GM21381 (cell line): ENCODE measurements around the gene TACC3.

Experiments
- ATAC-seq: cut with Tn5 transposase; IDR thresholded peaks from one replicate; pipeline ENCODE4 v1.9.1; 2021; ENCODE audit warnings: mild to moderate bottlenecking, moderate library complexity; ENCODE audit not compliant: unreplicated experiment

The TACC3 gene

DNA sequence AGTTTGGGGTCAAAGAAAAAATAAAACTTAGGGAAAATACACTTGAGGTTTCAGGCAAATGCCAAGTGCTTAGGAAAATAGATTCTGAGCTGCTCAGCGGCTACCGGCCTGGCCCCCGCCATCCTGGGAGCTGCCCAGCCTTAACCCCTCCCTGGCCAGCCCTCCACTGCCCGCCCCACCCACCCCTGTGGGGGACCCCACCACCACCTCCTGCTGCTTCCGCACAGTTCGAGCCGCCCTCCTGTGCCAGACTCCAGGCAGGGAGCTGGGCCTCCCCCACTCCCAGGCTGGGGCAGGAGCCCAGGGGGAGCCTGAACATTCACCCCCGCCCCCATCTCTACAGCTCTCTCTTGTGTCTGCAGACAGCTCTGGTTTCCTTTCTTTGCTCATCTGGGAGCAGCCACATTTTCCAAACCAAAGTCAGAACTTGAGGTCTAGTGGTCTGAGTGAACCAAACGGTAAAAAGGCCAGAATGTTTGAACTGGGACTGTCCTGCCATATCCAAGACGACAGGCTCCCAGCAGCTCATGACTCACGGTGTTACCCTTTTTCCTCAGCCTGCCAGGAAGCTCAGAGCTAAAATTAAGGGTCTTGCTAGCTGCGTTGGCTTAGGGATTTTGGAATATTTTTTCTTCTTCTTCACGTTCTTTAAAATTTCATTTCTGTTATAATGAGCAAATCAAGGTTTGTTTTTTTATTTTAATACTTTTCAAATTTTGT, 67.1 kb downstream of the TACC3 start:
- ATAC-seq, result no peak

DNA sequence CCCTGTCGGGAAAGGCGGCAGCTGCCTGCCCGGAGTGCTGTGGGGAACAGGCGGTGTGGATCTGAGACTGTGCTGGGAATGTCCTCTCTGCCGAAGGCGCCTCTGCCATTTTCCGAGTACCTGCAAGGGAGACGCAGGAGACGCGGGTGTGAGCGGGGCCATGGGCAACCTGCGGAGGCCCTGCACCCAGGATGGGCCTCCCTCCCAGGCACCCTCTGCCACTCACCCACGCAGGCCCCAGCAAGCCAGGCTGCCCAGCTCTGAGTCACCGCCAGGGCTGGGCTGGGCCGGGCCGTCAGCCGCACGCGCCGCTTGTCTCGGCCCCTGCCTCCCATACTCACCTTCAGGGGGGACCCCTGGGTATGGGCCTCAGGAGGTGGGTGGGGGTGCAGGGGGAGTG, 68.2 kb downstream of the TACC3 start:
- ATAC-seq, result no peak

DNA sequence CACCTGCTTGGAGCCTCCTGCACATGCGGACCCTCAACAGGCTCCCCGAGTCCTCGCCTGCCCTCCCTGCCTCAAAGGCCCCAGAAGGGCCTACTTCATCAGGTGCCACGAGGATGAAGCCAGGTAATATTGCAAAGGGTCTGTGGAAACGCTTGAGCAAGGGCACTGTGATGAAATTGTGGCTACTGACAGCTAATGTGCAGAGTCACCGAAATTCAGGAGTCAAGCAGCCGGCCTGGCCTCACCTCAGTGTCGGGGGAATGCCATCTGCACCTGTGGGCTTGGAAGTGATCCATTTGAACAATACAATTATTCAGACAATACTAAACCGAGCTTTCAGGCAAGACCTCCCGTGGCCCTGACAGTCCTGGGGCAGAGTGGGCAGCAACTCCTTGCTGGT, 68.7 kb downstream of the TACC3 start:
- ATAC-seq, result no peak

DNA sequence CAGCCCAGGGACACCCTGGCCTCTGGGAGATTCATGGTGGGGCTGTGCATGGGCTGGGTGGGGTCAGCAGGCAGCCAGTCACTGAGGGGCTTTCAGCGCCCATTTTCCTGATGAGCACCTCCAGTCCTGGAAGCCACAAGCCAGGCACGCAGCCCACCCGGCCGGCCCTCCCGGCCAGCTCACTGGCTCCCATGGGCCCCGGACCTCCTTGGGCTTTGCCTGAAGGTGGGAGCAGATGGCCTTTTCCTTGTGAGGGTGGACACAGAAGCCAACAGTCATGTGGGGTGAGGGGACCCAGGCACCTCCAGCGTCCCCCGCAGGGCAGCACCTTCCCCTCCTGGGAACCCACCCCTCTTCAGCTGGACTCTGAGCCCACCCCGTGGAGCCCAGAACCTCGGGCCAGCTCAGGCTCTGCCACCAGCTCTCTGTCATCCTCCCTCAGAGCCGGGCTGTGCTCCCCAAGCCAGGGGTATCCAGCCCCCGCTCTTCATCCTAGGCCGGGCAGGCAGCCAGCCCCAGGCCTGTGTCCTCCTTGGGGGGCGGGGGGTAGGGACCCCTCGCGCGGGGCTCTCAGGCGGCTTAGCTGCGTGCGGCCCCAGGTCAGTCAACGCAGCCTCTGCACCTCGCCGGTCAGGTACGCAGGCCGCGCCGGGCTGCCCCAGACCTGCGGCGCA, 71.0 kb downstream of the TACC3 start:
- ATAC-seq, result no peak

DNA sequence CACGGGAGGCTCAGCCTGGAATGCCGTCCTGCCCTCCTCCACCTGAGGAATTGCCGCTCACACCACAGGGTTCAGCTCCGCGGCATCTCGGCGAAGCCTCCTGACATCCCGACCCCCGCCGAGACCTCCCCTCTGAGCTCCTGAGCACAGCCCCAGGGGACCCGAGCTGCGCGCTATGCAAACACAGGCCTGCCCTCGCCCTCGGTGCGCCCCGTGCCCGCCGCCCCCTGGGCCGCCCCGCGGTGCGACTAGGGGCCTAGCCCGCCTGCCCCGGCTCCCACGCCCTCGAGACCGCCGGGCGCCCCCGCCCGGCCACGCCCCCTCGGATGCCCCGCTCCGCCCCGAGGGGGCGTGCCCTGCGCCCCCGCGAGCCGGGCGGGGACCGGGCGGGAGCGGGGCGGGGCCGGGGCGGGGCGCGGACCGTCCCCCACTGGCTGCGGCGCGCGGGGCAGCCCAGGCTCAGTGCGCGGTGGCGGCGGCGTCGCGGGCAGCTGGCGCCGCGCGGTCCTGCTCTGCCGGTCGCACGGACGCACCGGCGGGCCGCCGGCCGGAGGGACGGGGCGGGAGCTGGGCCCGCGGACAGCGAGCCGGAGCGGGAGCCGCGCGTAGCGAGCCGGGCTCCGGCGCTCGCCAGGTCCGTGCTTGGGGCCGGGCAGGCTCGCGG, 71.6 kb downstream of the TACC3 start, which contains the start of gene FGFR3:
Gene FGFR3 (plus strand): TSS at position 462 of the 664 bp plus-strand sequence. CDS start 642 bp downstream, outside the sequence.
- ATAC-seq, result no peak

DNA sequence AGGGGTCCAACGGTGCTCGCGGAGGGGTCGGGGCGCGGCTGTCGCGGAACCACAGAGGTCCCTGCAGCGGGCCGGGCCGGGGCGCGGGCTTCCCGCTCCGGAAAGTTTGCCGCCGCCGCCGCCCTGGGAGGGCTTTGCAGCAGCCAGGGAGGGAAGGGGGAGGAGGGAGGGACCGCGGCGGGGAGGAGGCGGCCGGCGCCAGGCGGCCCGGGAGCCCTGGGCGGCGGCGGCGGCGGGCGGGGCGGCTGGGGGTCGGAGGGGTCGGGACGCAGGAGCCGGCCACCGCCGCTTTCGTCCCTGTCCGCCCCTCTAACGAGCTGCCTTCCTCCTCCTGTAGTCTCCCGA, 72.1 kb downstream of the TACC3 start:
- ATAC-seq, result no peak

DNA sequence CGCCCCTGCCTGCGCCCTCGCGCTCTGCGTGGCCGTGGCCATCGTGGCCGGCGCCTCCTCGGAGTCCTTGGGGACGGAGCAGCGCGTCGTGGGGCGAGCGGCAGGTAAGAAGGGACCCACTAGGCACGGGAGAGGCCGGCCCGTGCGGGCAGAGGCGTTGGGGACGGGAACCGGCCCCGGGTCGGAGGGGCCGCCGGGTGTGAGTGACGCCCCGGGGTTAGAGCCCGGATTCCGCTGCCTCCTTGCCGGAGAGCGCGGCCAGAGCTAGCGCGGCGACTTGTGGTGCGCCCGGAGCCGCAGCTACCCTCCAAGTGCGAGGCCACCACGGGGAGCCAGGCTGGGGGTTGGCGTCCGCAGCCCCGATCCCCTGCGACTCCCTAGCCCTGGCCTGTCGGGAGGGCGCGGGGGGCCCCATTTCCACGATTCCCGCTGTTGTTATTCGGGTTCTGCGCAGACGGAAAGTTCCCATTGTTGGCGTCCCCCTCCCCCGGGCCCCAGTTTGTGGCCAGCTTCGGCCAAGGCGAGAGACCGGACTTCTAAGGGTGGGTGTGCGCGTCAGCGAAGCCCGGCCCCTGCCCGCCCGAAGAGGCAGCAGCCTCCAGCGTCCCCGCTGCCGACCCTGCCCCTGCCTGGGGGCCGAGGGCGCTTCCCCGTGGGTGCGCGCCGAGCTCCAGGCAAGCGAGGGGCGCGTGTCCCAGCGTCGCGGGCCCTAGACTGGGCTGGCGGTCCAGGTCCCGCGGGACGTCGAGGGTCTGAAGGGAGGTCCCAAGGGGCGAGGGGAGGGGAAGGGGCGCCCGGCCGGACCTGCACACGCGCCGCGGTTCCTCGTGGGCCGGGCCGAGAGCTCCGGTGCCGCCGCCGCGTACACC, 72.9 kb downstream of the TACC3 start:
- ATAC-seq, result no peak
